H9 (cell line): ENCODE results near the gene OGA. TPM values are rescaled to one million over a fixed set of nuclear protein-coding genes. Genes with fewer than 3 reads are reported as not detected.

ENCODE experiments used
- DNase-seq: peaks from one replicate; pipeline ENCODE4 v3.0.0-alpha.2; 2017
- H2AFZ ChIP-seq: one replicate; pipeline ENCODE4 v1.6.1; 2013; ENCODE audit warnings: mild to moderate bottlenecking, low read length, control low read depth, moderate library complexity
- H2AK5ac ChIP-seq: 2 replicates; pipeline ENCODE4 v1.6.1; 2013; ENCODE audit warnings: low read length, control low read depth, mixed read lengths; ENCODE audit not compliant: insufficient read length
- H2BK120ac ChIP-seq: one replicate; pipeline ENCODE4 v1.6.1; 2013; ENCODE audit warnings: low read depth, mild to moderate bottlenecking, low read length, control low read depth, inconsistent platforms; ENCODE audit not compliant: poor library complexity, severe bottlenecking
- H2BK12ac ChIP-seq: 2 replicates; pipeline ENCODE4 v1.6.1; 2013; ENCODE audit warnings: low read length, control low read depth, mixed read lengths, low read depth; ENCODE audit not compliant: insufficient read length
- H2BK15ac ChIP-seq: 2 replicates; pipeline ENCODE4 v1.6.1; 2013; ENCODE audit warnings: low read depth, low read length, control low read depth
- H2BK20ac ChIP-seq: one replicate; pipeline ENCODE4 v1.6.1; 2013; ENCODE audit warnings: low read depth, mild to moderate bottlenecking, low read length, control low read depth, inconsistent platforms; ENCODE audit not compliant: poor library complexity, severe bottlenecking
- H2BK5ac ChIP-seq: 2 replicates; pipeline ENCODE4 v1.6.1; 2013; ENCODE audit warnings: low read length, control low read depth, mixed read lengths; ENCODE audit not compliant: insufficient read length
- H3K14ac ChIP-seq: 2 replicates; pipeline ENCODE4 v1.6.1; 2013; ENCODE audit warnings: low read length, control low read depth; ENCODE audit not compliant: insufficient read depth
- H3K18ac ChIP-seq: 2 replicates; pipeline ENCODE4 v1.6.1; 2013; ENCODE audit warnings: low read depth, mild to moderate bottlenecking, mixed read lengths, low read length, control low read depth; ENCODE audit not compliant: insufficient read length
- H3K23ac ChIP-seq: 2 replicates; pipeline ENCODE4 v1.6.1; 2013; ENCODE audit warnings: low read length, control low read depth, mixed read lengths, low read depth; ENCODE audit not compliant: insufficient read length
- H3K23me2 ChIP-seq: 2 replicates; pipeline ENCODE4 v1.6.1; 2013; ENCODE audit warnings: low read depth, mild to moderate bottlenecking, mixed read lengths, low read length, control low read depth; ENCODE audit not compliant: insufficient read length, poor library complexity, severe bottlenecking
- H3K27ac ChIP-seq: 2 replicates; pipeline ENCODE4 v1.5.1; 2013; ENCODE audit warnings: low read length, control low read depth, mixed read lengths, low read depth; ENCODE audit not compliant: insufficient read length
- H3K27me3 ChIP-seq: 2 replicates; pipeline ENCODE4 v1.6.1; 2013; ENCODE audit warnings: low read length, control low read depth, inconsistent platforms; ENCODE audit not compliant: insufficient read depth
- H3K4ac ChIP-seq: 2 replicates; pipeline ENCODE4 v1.6.1; 2013; ENCODE audit warnings: low read depth, mild to moderate bottlenecking, control low read depth, inconsistent platforms, low read length, moderate library complexity
- H3K4me1 ChIP-seq: 2 replicates; pipeline ENCODE4 v1.6.1; 2013; ENCODE audit warnings: low read length, control low read depth, inconsistent platforms; ENCODE audit not compliant: insufficient read depth
- H3K4me2 ChIP-seq: 2 replicates; pipeline ENCODE4 v1.6.1; 2013; ENCODE audit warnings: low read length, control low read depth, mixed read lengths; ENCODE audit not compliant: insufficient read length, insufficient read depth
- H3K56ac ChIP-seq: 2 replicates; pipeline ENCODE4 v1.6.1; 2013; ENCODE audit warnings: low read depth, mild to moderate bottlenecking, mixed read lengths, low read length, control low read depth; ENCODE audit not compliant: insufficient read length
- H3K79me1 ChIP-seq: 2 replicates; pipeline ENCODE4 v1.6.1; 2013; ENCODE audit warnings: low read depth, mild to moderate bottlenecking, moderate library complexity, low read length, control low read depth, inconsistent platforms; ENCODE audit not compliant: insufficient read depth, poor library complexity, severe bottlenecking
- H3K79me2 ChIP-seq: 2 replicates; pipeline ENCODE4 v1.6.1; 2013; ENCODE audit warnings: low read length, control low read depth, inconsistent platforms; ENCODE audit not compliant: insufficient read depth
- H3K9ac ChIP-seq: 2 replicates; pipeline ENCODE4 v1.6.1; 2013; ENCODE audit warnings: low read length, control low read depth, mixed read lengths; ENCODE audit not compliant: insufficient read length; ENCODE audit errors: extremely low read depth
- H3K9me3 ChIP-seq: one replicate; pipeline ENCODE4 v1.6.1; 2013; ENCODE audit warnings: low read depth, low read length, inconsistent platforms; ENCODE audit not compliant: control insufficient read depth
- H3T11ph ChIP-seq: one replicate; pipeline ENCODE4 v1.6.1; 2013; ENCODE audit warnings: mild to moderate bottlenecking, low read length, control low read depth, inconsistent platforms
- H4K20me1 ChIP-seq: one replicate; pipeline ENCODE4 v1.6.1; 2013; ENCODE audit not compliant: control insufficient read depth, insufficient read length, insufficient read depth
- H4K5ac ChIP-seq: 2 replicates; pipeline ENCODE4 v1.6.1; 2013; ENCODE audit warnings: low read depth, mild to moderate bottlenecking, mixed read lengths, low read length, control low read depth; ENCODE audit not compliant: insufficient read length
- H4K8ac ChIP-seq: replicated peaks from 2 replicates; pipeline ENCODE4 v1.6.1; 2013; ENCODE audit warnings: low read length, control low read depth, mixed read lengths, low read depth; ENCODE audit not compliant: insufficient read length
- H4K91ac ChIP-seq: 2 replicates; pipeline ENCODE4 v1.6.1; 2013; ENCODE audit warnings: low read depth, mild to moderate bottlenecking, moderate library complexity, mixed read lengths, low read length, control low read depth; ENCODE audit not compliant: insufficient read length
- H3K27ac Mint-ChIP-seq, 3 experiments: 2 replicates in 2 of 3; 3 replicates in 1 of 3; pipeline ENCODE4 v1.8.0; 2020 to 2021; ENCODE audit warnings: mixed read lengths in 3 of 3, mild to moderate bottlenecking in 1 of 3, moderate library complexity in 1 of 3
- H3K27me3 Mint-ChIP-seq: 2 replicates; pipeline ENCODE4 v1.8.0; 2021; ENCODE audit warnings: low read depth, mild to moderate bottlenecking, moderate library complexity, mixed read lengths
- H3K36me3 Mint-ChIP-seq, 3 experiments: 2 replicates in 2 of 3; 3 replicates in 1 of 3; pipeline ENCODE4 v1.8.0; 2020 to 2021; ENCODE audit warnings: low read depth in 3 of 3, mixed read lengths in 3 of 3; ENCODE audit not compliant: insufficient read depth in 1 of 3
- H3K4me1 Mint-ChIP-seq, 2 experiments: 2 replicates each; pipeline ENCODE4 v1.8.0; 2020; ENCODE audit warnings: mixed read lengths in 2 of 2
- H3K4me3 Mint-ChIP-seq, 2 experiments: 2 replicates in 1 of 2; 3 replicates in 1 of 2; pipeline ENCODE4 v1.8.0; 2020 to 2021; ENCODE audit warnings: mild to moderate bottlenecking in 2 of 2, mixed read lengths in 2 of 2, moderate library complexity in 1 of 2
- H3K9me3 Mint-ChIP-seq, 2 experiments: 2 replicates in 1 of 2; 3 replicates in 1 of 2; pipeline ENCODE4 v1.8.0; 2020; ENCODE audit warnings: mild to moderate bottlenecking in 2 of 2, mixed read lengths in 2 of 2, moderate library complexity in 1 of 2
- CTCF ChIP-seq: fragments of 200-600 bp; sonication (generic); conservative IDR thresholded peaks from 3 replicates; pipeline ENCODE4 v1.8.0; 2021; ENCODE audit warnings: antibody characterized with exemption, mild to moderate bottlenecking
- WGBS: extraction: QIAGEN DNeasy Blood & Tissue Kit; methylation state at CpG from one replicate; pipeline ENCODE4 v1.1.7; 2013; ENCODE audit warnings: missing lambda C conversion rate, low lambda C conversion rate, mixed read lengths; ENCODE audit not compliant: insufficient read length; ENCODE audit errors: extremely low coverage; 5-methylcytosine and 5-hydroxymethylcytosine counted together
- total RNA-seq: library from RNA; stranded (reverse); gene quantifications from 2 replicates; pipeline ENCODE4 v1.2.1, GENCODE V29; 2021

The OGA gene
- total RNA-seq, 1 experiment from 2014 or later = 125 TPM

DNA sequence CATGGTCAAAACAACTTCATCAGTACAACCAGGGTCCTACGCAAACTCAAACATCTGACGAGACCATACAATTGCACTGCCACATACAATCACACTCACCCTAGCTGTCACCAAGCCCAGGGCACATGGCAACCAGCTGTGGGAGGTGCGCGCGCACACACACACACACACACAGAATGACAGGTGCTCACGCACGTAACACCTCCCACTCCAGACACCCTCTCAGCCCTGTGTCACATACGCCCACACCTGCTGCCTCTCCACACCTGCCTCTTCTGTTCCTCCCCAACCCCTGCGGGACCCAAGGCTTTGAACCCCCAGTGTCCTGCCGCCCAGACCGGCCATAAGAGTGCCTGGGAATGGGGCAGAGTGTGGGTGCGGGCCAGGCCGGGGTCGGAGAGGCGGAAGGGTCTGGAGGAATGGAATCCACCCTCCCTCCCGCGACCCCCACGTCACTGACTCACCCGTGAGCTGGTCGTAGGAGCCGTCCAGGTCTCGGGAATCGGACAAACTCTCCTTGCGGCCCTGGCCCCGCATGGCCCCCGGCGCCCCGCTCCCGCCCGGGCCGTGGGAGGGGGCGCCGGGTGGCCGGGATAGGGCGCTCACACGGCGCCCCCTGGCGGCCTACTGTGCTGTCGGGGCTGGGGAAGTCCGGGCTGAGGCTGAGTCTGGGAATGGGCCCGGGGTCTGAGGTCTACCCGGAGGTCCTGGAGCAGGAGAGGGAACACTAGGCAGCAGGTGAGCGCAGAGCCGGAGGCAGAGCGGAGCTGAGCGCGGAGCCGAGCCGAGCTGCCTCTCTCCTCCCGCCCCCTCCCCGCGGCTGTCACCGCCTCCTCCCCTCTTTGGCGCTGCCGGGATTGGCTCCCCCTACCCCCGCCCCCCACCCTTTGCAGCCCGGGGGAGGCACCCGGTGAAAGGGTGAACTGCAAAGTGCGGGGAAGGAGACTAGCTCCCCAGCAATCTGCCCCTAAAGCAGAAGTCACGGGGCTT is 25.1 kb upstream of the OGA start, which contains the start of gene KCNIP2:
Gene KCNIP2, minus strand, starts transcription at position 769 of the 990 bp plus-strand sequence. Its CDS starts 232 bp downstream, at position 537.
- Mint-ChIP-seq H3K36me3 (peaks cover 0 to 4% (median 0%) of the 10 kb centered on the region in 3 experiments; a peak in 1 of 7 replicates), H3K4me1 (peaks cover 35 to 50% of the 10 kb centered on the region in 2 experiments), H3K27me3 (peaks cover 37% of the 10 kb centered on the region), H3K4me3 (peak within 1 kb of the TSS; percentile 67 to 84), H3K27ac (peak within 1 kb of the TSS in 2 of 3 experiments; percentile 6 to 87; a peak in 3 of 7 replicates), H3K9me3 (no peaks in the 10 kb centered on the region)
- TF ChIP-seq CTCF = peak; percentile 96
- Histone ChIP-seq H4K91ac (no peak within 1 kb of the TSS), H2AK5ac (no peak within 1 kb of the TSS), H3K79me2 (no peaks in the 10 kb centered on the region), H3K4me2 (peak within 1 kb of the TSS; percentile 74), H3K27me3 (peaks cover 15% of the 10 kb centered on the region; the same call in 1 of the 2 replicates), H3K79me1 (no peaks in the 10 kb centered on the region), H3K4me1 (peaks cover 6% of the 10 kb centered on the region; the same call in 1 of the 2 replicates), H3K9ac (no peak within 1 kb of the TSS), H2AFZ (no peak within 1 kb of the TSS), H2BK5ac (no peak within 1 kb of the TSS), H2BK15ac (no peak within 1 kb of the TSS), H3K14ac (no peak within 1 kb of the TSS), H2BK20ac (no peak within 1 kb of the TSS), H3K27ac (no peak within 1 kb of the TSS), H4K20me1 (peaks cover 2% of the 10 kb centered on the region), H3K4ac (no peak within 1 kb of the TSS), H4K8ac (no peak within 1 kb of the TSS), H3K18ac (no peak within 1 kb of the TSS), H3K9me3 (no peaks in the 10 kb centered on the region), H2BK12ac (no peak within 1 kb of the TSS), H2BK120ac (no peak within 1 kb of the TSS), H4K5ac (no peak within 1 kb of the TSS), H3K56ac (no peak within 1 kb of the TSS), H3T11ph (no peak within 1 kb of the TSS), H3K23ac (no peak within 1 kb of the TSS), H3K23me2 (peaks cover 13% of the 10 kb centered on the region)
- no CpG with 5 or more reads among the region's 60 CpGs for WGBS
- peak; percentile 90 for DNase-seq
